ENCODE results near the gene FANCG.

FANCG gene

DNA sequence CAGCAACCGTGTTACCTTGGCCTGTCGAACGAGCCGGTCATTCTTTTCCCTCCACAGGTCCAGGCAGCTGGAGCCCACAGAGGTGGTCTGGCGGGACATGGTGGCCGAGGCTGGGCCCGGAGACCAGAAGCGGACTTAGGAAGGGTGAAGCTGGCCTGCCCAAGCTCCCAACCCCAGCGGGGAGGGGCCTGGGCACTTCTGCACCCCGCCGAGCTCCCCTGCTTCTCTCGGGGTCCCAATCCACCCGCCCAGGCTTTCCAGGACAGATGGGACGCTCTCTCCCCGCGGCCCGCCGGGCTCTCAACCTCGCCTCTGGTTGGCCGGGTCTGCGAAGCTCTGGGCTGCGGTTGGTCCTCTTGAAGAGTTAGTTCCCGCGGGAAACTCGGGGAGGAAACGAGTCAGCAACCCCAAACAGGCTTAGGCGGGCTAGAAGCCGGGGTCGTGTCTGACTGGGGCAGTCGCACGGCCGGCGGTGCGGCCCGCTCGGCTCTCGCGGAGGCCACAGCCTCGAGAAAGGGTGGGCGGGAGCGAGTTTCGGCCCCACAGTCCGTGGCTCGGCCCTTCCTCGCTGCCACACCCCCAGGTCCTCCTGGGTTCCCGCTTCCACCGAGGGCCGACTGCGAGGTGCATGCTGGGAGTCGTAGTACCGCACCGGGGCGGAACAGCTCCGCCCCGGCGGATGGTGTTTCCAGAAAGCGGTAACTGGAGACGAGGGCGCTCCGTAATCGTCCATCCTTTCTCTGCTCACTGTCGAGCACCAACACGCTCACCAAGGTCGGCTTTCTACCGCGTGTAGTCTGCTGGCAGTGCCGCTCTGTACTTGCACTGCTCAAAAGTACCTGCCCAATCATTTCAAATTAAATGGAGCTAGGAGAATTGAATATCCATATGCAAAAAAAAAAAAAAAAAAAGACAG is at the start of gene FANCG:
TSS of gene FANCG (minus strand) at position 517 of the 916 bp plus-strand sequence. CDS start at position 99, 418 bp downstream.
- peak; percentile 63 to 78 for DNase-seq (ENCODE audit: low read depth in 2 of 2)

DNA sequence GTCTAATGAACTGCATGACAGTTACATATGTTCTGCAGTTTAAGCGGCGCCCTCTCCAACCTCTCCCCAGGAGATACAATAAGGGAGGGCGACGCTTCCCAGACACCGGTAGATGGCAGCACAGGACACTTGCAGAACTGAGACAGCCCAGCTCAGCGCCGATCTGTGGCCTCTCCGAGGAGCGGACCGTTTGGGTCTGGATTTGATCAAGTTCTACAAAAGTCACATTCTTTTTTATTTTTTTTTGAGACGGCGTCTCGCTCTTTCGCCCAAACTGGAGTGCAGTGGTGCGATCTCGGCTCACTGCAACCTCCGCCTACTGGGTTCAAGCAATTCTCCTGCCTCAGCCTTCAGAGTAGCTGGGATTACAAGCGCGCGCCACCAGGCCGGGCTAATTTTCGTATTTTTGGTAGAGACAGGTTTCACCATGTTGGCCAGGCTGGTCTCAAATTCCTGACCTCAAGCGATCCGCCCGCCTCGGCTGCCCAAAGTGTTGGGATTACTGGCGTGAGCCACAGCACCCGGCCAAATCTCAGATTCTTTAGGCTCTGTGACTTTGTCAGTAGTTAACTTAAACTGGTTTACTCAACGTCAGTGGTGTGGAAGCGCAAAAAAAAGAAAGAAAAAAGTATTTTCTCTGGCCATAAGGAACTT is 37.3 kb upstream of the FANCG start:
- DNase-seq (ENCODE audit: low read depth in 2 of 2) = peak; percentile 74 to 86

DNA sequence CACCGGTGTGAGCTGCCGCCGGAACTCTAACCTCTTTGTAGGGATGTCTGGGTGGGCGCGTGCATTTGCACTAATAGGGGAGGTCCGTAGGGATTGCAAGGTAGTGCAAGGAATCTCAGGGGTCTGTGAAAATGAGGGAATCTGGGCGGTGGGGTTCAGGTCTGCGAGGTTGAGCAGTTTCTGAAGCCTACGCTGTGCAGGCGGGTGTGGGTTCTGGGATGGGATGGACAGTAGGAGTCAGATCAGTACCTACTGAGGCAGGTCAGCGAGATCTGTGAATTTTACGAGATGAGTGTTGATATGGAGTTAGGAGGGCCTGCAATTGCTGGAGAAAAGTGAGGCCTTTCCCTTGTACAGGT is 36.8 kb upstream of the FANCG start:
- no peak for DNase-seq (ENCODE audit: low read depth in 2 of 2)

DNA sequence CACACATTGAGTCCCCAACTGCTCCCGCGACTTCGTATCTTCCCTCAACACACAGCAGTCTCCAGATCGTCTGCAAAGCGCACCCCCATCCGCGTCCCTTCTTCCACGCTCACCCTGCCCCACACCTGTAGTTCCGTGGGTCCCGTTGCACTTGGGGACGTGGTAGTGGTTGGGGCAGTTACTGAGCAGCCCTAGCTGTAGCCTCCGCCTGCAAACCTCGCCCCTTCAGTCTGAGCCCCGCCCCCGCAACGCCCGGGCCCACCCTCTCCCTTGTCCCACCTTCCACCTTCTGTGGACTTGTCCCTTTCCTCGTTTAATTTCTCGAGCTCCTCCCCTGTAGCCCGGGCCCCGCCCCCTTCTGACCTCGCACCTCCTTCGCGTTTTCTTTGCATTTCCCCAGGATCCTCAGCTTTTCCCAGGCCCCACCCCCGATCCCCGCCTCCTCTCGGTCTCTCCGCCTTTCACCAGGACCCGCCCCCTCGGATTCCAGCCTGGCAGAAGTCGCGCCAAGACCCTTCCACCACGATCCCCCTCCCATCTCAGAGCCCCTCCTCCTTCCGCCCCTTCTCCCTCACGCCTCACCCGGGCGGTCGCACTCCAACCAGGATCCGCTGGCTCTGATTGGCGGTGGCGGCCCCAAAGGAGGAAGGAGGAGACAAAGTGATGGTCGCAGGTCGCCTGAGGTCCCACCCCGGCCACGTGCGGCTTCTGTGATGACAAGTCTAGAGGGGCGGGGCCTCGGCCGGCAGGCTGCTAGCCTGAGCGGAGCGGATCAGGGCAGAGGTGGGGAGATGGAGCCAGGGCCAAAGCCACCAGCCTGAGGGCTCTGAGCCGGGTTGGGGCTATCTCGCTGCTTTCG is 36.2 kb upstream of the FANCG start, which contains the start of gene ATOSB:
TSS of gene ATOSB (minus strand) at position 183 of the 859 bp plus-strand sequence. CDS start 7,588 bp downstream, outside the sequence.
- peak; percentile 83 to 90 for DNase-seq (ENCODE audit: low read depth in 2 of 2)

DNA sequence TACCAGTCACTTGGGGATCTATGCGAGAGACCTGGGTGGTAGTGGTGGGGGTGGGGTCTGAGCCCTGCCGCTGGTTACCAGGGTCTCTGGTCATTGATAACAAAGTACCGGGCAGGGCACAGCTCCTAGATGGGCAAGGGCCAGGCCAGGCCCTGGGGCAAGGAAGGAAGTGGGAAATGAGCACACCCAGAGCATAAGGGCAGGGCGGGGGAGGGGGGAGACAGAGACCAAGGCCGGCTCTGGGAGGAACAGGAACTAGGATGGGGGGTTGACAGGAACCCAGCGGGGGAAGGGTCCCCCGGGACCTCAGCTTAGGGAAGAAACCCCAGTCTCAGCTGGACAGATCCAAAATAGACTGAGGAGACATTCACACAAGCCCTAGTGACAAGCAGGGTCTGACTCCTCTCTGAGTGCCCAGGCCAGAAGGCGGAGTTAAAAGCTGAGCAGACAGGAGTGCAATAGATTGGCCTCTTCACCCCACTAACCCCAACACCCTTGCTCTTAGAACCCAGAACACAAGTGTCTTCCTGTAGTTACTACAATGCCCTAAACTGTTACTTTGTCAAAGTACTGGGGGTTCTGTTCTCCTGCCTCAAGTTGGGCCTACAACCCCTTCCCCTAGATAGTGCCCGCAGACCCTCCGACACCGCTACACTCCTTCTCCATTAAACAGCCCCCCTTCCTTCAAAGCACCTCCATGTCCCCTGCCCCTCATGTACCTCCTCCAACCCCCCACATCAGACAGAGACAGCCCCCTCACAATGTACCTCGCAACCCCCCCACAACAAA is 35.3 kb upstream of the FANCG start:
- DNase-seq (ENCODE audit: low read depth in 2 of 2) = no peak

DNA sequence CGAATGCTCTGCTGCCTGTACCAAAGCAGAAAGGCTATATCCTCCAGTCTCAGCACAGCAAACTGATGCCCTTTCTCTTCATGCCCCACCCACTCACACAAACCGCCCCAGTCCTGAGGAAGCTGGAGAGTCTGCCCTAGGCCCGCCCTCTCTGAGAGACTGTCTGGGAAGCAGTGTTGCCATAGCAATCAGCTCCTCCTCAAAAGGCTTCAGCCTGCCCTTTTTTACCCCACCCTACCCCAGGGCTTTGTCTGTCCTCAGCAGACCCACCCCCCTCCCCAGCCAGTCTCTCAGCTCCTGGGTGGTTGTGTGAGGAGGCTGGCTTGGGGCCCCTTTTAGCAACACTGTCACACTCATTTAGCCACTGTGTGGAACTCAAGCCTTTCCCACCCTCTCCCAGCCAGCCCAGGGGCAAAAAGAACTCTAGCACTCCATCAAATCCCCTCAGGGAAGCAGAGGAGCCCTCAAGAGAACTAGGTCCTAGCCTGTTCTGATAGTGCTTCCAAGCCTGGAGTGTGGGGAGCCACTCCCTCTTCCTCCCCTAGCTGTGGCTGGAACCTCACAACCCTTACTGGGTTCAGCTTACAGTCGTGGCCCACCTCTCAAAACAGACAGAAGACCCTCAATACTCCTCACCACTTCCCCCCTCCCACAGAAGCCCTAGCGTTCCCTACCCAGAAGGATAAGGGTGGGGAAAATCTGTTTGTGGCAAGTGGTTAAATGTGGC is 34.5 kb upstream of the FANCG start:
- DNase-seq (ENCODE audit: low read depth in 2 of 2) = peak; percentile 43 to 52

DNA sequence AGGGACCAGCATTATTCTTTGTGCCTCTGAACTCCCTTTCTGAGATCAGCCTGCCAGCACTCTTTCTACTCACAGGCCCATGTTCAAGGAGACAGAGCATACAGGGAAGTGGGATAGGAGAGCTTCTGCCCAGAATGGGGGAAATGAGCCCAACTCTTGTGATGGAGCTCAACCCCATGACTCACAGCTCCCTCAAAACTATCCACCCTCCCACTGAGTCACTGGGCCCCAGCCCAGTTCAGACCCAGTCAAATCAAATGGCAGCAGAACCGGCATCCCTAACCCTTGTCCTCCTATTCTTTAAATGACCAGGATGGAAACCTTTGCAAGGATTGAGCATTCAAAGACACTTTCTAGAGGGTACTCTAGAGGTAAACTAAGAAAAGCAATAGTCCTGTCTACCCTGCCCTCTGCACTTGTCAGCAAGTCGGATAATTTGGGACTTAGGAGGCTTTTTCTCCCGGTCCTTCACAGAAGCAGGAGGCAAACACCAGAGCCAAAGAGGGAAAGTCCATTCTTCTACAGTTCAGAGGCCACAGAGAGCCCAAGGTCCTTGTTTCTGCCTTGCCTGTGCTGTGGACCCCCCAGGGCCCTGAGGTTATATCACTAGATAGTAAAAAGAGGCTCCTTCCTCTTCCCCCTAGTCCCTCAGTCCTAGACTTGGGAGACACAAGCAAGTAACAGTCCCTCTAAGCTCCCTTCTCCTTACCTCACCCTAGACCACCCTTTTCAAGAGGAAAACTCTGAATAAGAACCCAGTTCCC is 32.7 kb upstream of the FANCG start:
- DNase-seq (ENCODE audit: low read depth in 2 of 2) = no peak

DNA sequence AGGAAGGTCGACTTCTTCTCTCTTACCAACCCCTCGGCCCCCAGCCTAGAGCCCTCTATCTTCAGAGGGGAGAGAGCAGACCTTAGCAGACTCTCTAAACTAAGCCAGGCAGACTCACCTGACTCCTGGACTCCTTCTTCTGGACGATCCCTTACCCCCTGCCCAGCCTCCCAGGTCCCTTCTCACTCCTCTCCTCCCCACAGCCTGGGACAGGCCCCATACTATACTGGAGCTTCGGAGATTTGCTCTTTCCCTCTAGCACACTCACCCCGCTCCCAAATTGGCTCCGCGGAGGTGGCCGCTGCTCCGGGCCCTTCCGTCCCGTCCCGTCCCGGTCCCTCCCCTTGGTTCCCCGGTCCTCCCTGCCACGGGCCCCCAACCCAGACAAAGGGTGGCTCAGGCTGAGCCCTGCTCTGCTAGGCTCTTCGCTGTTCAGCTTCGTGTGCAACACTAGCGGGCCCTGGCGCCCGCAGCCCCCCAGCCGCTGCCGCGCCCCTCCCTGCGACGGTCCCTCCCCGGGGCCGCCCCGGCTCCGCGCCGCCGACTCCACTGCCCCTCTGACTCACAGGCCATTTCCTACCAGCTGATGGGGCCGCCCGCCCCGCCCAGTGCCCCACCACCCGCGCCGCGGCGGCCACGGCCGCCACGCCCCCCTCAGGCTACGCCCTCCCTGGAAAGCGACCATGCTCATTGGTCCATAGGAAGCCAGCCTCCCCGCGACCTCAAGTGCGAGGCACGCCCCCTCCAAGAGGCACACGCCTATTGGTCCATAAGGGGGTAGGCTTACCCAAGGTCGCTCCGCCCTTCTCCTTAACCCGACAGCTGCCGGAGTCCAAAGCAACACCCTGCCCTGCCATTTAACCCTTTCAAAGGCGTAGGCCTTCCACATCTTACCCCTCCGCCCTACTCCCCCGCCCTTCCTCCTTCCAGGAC is 31.5 kb upstream of the FANCG start:
- DNase-seq (ENCODE audit: low read depth in 2 of 2) = peak; percentile 90 to 93

DNA sequence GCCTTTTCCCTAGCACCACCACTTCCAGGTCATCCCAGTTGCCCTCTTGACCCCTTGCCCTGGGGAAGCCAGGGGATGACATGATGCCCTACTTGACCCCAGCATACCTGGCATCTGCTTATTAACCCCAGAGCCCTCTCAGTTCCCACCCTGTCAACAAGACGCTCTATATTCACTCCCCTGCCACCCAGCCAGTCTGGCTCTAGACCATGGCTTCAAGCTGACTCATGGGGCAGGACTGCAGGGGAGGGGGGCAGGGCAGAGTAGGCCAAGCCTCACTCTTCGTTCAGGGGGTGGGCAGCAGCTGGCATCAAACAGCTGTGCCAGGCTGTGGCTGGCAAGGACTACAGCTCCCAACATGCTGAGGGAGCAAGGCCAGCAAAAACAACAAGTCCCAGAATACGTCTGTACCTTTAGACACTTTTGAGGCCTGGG is 30.6 kb upstream of the FANCG start:
- DNase-seq (ENCODE audit: low read depth in 2 of 2) = no peak

DNA sequence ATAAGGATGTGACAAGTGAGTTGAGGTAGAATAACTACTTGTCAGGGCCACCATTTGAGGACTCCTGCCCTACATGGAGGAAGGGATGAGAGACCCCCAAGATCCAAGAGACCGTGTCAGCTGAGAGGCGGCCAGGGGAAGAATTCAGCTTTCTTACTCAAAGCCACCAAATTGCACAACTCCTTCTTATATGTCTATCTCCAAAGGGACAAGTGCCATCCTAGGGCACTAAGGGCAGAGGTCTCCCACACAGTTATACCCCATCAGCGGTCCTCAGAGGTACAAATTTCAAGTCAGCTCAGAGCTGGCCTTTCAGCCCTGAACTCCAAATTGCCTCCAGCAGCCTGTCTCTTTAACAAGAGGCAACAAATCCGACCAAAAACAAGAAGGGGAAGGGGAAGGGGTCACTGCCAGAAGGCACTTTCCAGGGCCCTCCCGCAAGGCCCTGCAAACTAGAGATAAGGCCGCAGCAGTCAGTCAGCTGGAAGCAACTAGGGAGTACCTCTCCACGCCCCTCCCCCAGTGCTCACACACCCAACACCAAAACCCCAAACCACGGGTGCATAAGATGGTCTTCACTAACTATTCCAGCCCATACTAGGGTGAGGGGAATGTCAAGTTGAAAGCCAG is 29.3 kb upstream of the FANCG start:
- no peak for DNase-seq (ENCODE audit: low read depth in 2 of 2)

DNA sequence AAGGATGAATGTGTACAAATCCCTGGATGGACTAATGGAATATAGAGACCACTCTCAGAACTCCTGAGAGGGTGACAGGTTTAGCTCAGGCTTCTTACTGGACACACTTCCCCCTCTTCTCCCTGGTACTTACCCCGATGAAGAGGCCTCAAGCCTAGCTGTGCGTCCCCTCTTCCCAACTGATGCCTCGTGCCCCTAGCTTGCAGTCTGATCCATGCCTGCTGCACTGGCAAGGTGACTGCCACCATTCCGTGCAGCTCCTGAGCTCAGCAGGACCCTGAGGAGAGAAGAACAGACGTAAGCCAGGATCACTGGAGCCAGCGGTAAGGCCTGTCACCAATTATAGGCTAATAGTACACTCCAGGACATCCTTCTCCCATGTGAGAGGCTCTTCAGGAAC is 28.7 kb upstream of the FANCG start:
- DNase-seq (ENCODE audit: low read depth in 2 of 2) = no peak

DNA sequence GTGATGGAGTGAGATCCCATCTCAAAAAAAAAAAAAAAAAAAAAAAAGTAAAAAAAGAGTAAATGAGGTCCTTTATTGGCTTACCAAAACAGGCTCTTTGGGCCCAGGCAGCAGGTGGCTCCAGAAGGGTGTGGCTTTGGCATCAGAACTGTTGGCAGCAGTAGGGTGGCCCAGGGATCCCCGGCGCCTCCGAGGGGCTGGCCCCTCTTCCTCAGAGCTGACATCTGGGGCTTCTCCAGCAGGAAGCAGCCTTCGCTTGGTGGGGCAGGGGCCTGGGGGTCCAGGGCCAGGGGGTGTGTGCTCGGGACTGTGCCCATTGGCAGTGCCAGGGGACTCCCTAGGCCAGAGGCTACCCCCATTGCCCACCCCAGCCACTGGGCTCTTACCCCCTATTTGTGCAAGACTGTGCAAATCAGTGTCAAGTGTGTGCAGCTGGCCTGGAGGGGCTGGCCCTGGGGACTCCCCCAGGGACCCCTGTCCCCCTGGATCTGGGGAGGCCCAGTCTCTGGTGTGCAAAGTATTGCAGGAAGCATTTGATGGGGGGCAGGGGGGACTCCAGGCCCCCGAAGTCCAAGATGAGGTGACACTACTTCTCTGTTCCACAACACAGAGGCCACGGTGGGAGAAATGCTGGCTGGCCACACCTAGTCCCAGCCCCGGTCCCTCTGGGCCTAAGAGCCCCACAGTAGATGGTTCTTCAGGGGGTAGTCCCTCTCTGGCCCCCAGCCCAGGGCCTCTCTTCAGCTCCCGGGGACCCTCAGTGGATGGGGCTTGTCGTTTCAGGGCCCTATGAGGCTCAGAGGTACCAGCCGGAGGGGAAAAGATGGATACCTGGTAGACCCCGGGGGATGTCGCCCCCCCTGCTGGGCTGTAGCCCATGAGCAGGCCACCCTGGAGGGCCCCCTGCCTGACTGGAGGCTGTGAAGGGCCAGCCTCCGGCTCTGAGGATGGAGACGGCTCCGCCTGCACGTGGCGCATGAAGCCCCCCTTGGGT is 27.9 kb upstream of the FANCG start:
- no peak for DNase-seq (ENCODE audit: low read depth in 2 of 2)

DNA sequence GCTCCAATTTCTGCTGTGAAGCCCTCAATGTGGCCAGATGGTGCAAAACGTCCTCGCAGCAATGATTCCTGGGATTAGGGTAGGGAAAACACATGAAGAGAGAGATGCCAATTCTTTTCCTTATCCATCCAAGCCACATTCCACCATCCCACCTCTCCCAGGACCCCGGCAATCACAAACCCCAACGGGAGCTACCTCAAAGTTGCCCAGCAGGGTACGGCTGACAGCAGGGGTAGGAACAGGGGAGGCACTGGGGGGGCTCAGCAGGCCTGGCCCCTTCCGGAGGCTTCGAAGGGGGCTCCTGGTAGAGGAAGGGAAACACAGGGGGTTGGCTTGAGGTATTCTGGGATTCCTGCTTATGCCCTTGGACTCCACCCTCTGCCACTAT is 26.6 kb upstream of the FANCG start:
- no peak for DNase-seq (ENCODE audit: low read depth in 2 of 2)

DNA sequence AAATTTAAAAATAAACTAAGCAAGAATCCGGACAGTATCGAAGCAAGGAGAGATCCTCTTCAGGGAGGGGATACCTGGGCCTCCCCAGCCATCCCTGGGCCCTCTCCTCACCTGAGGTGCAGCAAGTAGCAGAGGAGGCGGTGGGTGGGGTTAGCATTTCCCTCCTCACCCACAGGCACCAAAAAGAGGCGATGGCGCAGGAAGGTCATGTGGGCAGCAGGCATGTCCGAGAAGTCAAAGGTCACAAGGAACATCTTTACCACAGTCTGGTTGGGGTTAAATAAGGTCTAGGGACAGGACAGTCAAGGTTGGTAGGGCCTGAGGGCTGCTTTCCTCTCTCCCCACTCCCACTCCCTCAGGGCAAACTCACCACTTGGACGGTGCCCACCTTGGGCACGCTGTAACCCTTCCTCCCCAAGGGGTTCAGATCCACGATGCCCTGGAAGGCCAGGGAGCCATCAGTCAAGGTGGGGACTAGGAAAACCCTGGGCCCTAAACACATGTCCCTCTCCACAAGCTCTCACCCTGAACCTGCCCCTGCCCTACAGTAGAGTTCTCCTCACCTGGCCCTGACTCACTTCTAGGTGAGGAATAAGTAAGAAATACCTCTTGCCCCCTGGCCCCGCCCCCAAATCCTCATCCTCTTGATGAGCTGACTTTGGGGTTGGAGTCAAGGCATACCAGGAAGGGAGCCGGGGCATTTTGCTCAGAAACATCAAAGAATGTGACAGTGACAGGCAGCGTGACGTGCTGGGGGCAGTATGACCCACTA is 26.0 kb upstream of the FANCG start:
- DNase-seq (ENCODE audit: low read depth in 2 of 2) = no peak

DNA sequence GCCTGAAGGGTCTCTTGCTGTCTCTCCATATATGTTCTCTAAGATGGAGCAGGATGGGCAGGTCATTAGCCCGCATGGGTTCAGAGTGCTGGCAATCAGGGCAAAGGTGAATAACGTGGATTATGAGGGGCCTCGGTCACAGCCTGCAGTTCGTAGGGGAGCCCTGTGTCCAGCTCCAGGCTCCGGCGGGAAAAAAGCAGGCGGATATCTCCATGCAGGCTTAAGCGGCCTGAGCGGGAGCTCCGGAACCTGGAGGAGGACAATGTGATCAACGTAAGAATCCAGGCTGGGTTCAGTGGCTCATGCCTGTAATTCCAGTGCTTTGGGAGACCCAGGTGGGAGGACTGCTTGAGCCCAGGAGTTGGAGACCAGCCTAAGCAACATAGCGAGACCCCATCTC is 25.4 kb upstream of the FANCG start:
- no peak for DNase-seq (ENCODE audit: low read depth in 2 of 2)

DNA sequence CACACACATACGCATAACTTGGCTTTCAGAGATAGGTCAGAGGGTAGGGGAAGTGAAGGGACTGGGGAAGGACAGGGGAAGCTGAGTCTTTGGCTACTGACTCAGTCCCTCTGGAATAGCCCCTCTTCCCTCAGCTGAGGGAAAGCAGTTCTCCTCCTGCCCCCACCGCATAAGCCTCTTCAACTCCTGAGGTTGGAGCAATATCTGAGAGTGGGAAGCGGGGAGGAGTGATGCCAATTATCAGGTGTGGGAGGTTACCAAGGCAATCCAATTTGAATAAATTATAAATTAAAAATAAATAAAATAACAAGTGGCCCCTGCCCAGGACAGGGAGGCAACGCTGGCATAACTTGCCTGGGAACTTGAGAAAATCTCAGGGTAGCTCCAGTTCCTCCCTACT is 24.8 kb upstream of the FANCG start:
- no peak for DNase-seq (ENCODE audit: low read depth in 2 of 2)
